HG03460 (cell line): ENCODE measurements around the gene SLC4A8.

ENCODE experiments used
- ATAC-seq: cut with Tn5 transposase; IDR thresholded peaks from one replicate; pipeline ENCODE4 v1.9.1; 2021; ENCODE audit not compliant: unreplicated experiment

The SLC4A8 gene

GRCh38 chr12:51395283-51396230 lies 29.1 kb upstream of the SLC4A8 start:
- ATAC-seq = peak; percentile 35

GRCh38 chr12:51397670-51398069 lies 27.0 kb upstream of the SLC4A8 start:
- ATAC-seq = no peak

GRCh38 chr12:51399891-51400290 lies 24.7 kb upstream of the SLC4A8 start:
- no peak for ATAC-seq

- no peak for ATAC-seq
These were observed 23.6 kb upstream of the SLC4A8 start for GRCh38 chr12:51401020-51401419.

GRCh38 chr12:51401486-51401885 lies 23.1 kb upstream of the SLC4A8 start:
- no peak for ATAC-seq

GRCh38 chr12:51401900-51402299 lies 22.7 kb upstream of the SLC4A8 start:
- no peak for ATAC-seq

GRCh38 chr12:51403159-51403558 lies 21.5 kb upstream of the SLC4A8 start:
- ATAC-seq = no peak

GRCh38 chr12:51403681-51404136 lies 20.9 kb upstream of the SLC4A8 start:
- no peak for ATAC-seq

- no peak for ATAC-seq
These were observed 20.0 kb upstream of the SLC4A8 start for GRCh38 chr12:51404627-51405026.

GRCh38 chr12:51405801-51406207 lies 18.8 kb upstream of the SLC4A8 start:
- no peak for ATAC-seq

GRCh38 chr12:51406290-51406689 lies 18.3 kb upstream of the SLC4A8 start:
- no peak for ATAC-seq

GRCh38 chr12:51406859-51407258 lies 17.8 kb upstream of the SLC4A8 start:
- no peak for ATAC-seq

GRCh38 chr12:51407604-51408003 lies 17.0 kb upstream of the SLC4A8 start:
- ATAC-seq = no peak

- ATAC-seq = no peak
These were observed 14.8 kb upstream of the SLC4A8 start for GRCh38 chr12:51409846-51410245.

GRCh38 chr12:51413149-51413548 lies 11.5 kb upstream of the SLC4A8 start:
- ATAC-seq = no peak

GRCh38 chr12:51413791-51414190 lies 10.8 kb upstream of the SLC4A8 start:
- no peak for ATAC-seq

- no peak for ATAC-seq
These were observed 8.7 kb upstream of the SLC4A8 start for GRCh38 chr12:51415931-51416330.

GRCh38 chr12:51417826-51418225 lies 6.8 kb upstream of the SLC4A8 start:
- no peak for ATAC-seq

- ATAC-seq = no peak
These were observed 5.0 kb upstream of the SLC4A8 start for GRCh38 chr12:51419425-51420193.

- no peak for ATAC-seq
These were observed 3.3 kb upstream of the SLC4A8 start for GRCh38 chr12:51421266-51421884.

GRCh38 chr12:51424094-51424661 lies 453 bp upstream of the SLC4A8 start:
- ATAC-seq = no peak
